GM12878 (cell line): ENCODE results near the gene NUBPL. TPM values are rescaled to one million over a fixed set of nuclear protein-coding genes. Genes with fewer than 3 reads are reported as not detected.

Experiments
- ATAC-seq: fragments of 200-7000 bp; cut with Tn5 transposase; 3 replicates; pipeline ENCODE4 v1.9.1; 2020; ENCODE audit warnings: mild to moderate bottlenecking, moderate library complexity
- BruUV-seq: library from RNA; stranded (reverse); fragments of 400-500 nt; replicated peaks from 2 replicates; lab custom pipeline; 2021; lab: Mats Ljungman, UMichigan
- CTCF ChIA-PET: fragments of 300-600 bp; sonication (Branson Sonifier 250); formaldehyde crosslinking; extraction: SDS; loops from one replicate; lab custom pipeline; 2021; ENCODE audit warnings: inconsistent platforms; lab: Yijun Ruan, JAX
- POLR2A ChIA-PET: fragments of 350-600 bp; formaldehyde crosslinking; extraction: SDS; loops from one replicate; lab custom pipeline; 2021; ENCODE audit warnings: inconsistent platforms; lab: Charles Lee
- RAD21 ChIA-PET: fragments of 300-600 bp; sonication (Branson Sonifier 250); formaldehyde crosslinking; loops from one replicate; lab custom pipeline; 2023; ENCODE audit warnings: antibody characterized with exemption; ENCODE audit not compliant: unreplicated experiment; lab: Charles Lee
- SMC1A ChIA-PET: fragments of 300-600 bp; sonication (Branson Sonifier 250); formaldehyde crosslinking; loops from one replicate; lab custom pipeline; 2023; ENCODE audit not compliant: unreplicated experiment, uncharacterized antibody; lab: Charles Lee
- DNase-seq: peaks from one replicate; pipeline ENCODE4 v3.0.0-alpha.2; 2011; ENCODE audit warnings: low read depth, low spot score
- FAIRE-seq: peaks from 3 replicates; lab custom pipeline; 2011; peaks lifted over from hg19 to GRCh38; lab: Jason Lieb, UNC
- H2AFZ ChIP-seq: 2 replicates; pipeline ENCODE4 v1.6.0; 2011; ENCODE audit warnings: low read depth, low read length, control low read depth; ENCODE audit not compliant: control insufficient read depth
- H3K27ac ChIP-seq: 2 replicates; pipeline ENCODE4 v1.5.1; 2011; ENCODE audit warnings: control low read depth; ENCODE audit not compliant: control insufficient read depth, insufficient read depth
- H3K27me3 ChIP-seq, 2 experiments: replicated peaks in 1 of 2; 2 replicates each; pipeline versions ENCODE4 v1.6.0 to v1.6.1; 2011; ENCODE audit warnings: low read length in 1 of 2; ENCODE audit not compliant: control insufficient read depth in 2 of 2, insufficient read depth in 2 of 2
- H3K36me3 ChIP-seq, 2 experiments: 2 replicates each; pipeline ENCODE4 v1.5.1; 2011; ENCODE audit warnings: low read length in 1 of 2; ENCODE audit not compliant: control insufficient read depth in 2 of 2, insufficient read depth in 2 of 2
- H3K4me1 ChIP-seq: 2 replicates; pipeline ENCODE4 v1.6.1; 2011; ENCODE audit warnings: mild to moderate bottlenecking, low read length, moderate library complexity, mixed read lengths; ENCODE audit not compliant: control insufficient read depth, insufficient read depth
- H3K4me2 ChIP-seq: 2 replicates; pipeline ENCODE4 v1.6.0; 2011; ENCODE audit warnings: control low read depth; ENCODE audit not compliant: control insufficient read depth, insufficient read depth
- H3K4me3 ChIP-seq: fragments of 200-600 bp; sonication (generic); 2 replicates; pipeline ENCODE4 v1.5.1; 2016
- H3K79me2 ChIP-seq: 2 replicates; pipeline ENCODE4 v1.6.0; 2011; ENCODE audit warnings: low read length; ENCODE audit not compliant: control insufficient read depth, insufficient read depth
- H3K9ac ChIP-seq: 2 replicates; pipeline ENCODE4 v1.8.0; 2011; ENCODE audit warnings: low read length, control low read depth, mixed read lengths; ENCODE audit not compliant: control insufficient read depth, insufficient read depth
- H3K9me3 ChIP-seq: replicated peaks from 3 replicates; pipeline ENCODE4 v1.5.1; 2011; ENCODE audit warnings: mild to moderate bottlenecking, low read length; ENCODE audit not compliant: control insufficient read depth, insufficient read depth
- H4K20me1 ChIP-seq: 2 replicates; pipeline ENCODE4 v1.6.0; 2011; ENCODE audit not compliant: control insufficient read depth, insufficient read depth
- CEBPB ChIP-seq, 2 experiments: fragments of 150-350 bp in 1 of 2; IDR thresholded peaks; 2 replicates each; pipeline ENCODE4 v1.6.1; 2012 to 2014; ENCODE audit warnings: low read depth in 2 of 2, low read length in 2 of 2, borderline replicate concordance in 1 of 2, inconsistent platforms in 1 of 2
- CHD2 ChIP-seq: IDR thresholded peaks from 2 replicates; pipeline ENCODE4 v1.6.1; 2011; ENCODE audit warnings: low read depth, low read length, improper control_type of control experiment, borderline replicate concordance
- HDAC6 ChIP-seq: fragments of 200-600 bp; sonication (generic); IDR thresholded peaks from one replicate; pipeline ENCODE4 v1.8.0; 2017; ENCODE audit warnings: antibody characterized with exemption; ENCODE audit not compliant: unreplicated experiment
- HDGF ChIP-seq: fragments of 450-650 bp; IDR thresholded peaks from 2 replicates; pipeline ENCODE4 v1.6.1; 2016; ENCODE audit warnings: antibody characterized with exemption
- MEF2B ChIP-seq: fragments of 450-650 bp; IDR thresholded peaks from 2 replicates; pipeline ENCODE4 v1.6.1; 2018; ENCODE audit warnings: mild to moderate bottlenecking, moderate library complexity; ENCODE audit not compliant: partially characterized antibody, poor library complexity, severe bottlenecking
- MTA3 ChIP-seq: IDR thresholded peaks from 2 replicates; pipeline ENCODE4 v1.6.1; 2012; ENCODE audit warnings: low read length, inconsistent platforms, borderline replicate concordance
- MYC ChIP-seq: IDR thresholded peaks from 2 replicates; pipeline ENCODE4 v1.6.1; 2011; ENCODE audit warnings: mild to moderate bottlenecking, low read length, moderate library complexity, inconsistent platforms; ENCODE audit not compliant: insufficient read depth, insufficient replicate concordance, insufficient read length, severe bottlenecking
- NR2C2 ChIP-seq: IDR thresholded peaks from 2 replicates; pipeline ENCODE4 v1.6.1; 2011; ENCODE audit warnings: borderline replicate concordance, low read depth; ENCODE audit not compliant: control insufficient read depth, insufficient read length
- POLR2AphosphoS2 ChIP-seq: IDR thresholded peaks from 2 replicates; pipeline ENCODE4 v1.6.1; 2011; ENCODE audit warnings: low read depth, mild to moderate bottlenecking, low read length, improper control_type of control experiment, moderate library complexity
- RUNX3 ChIP-seq: IDR thresholded peaks from 2 replicates; pipeline ENCODE4 v1.6.1; 2012; ENCODE audit warnings: low read length, inconsistent platforms
- SMAD1 ChIP-seq: fragments of 450-650 bp; IDR thresholded peaks from 2 replicates; pipeline ENCODE4 v1.6.1; 2018; ENCODE audit warnings: mild to moderate bottlenecking, low read depth; ENCODE audit not compliant: partially characterized antibody
- SMAD5 ChIP-seq: IDR thresholded peaks from 2 replicates; pipeline ENCODE4 v1.6.1; 2016; ENCODE audit warnings: antibody characterized with exemption, low read depth
- ZNF592 ChIP-seq: fragments of 450-650 bp; IDR thresholded peaks from 2 replicates; pipeline ENCODE4 v1.6.1; 2017; ENCODE audit warnings: mild to moderate bottlenecking, moderate library complexity
- WGBS: methylation state at CpG from one replicate; pipeline ENCODE4 v1.1.6; 2016; ENCODE audit warnings: low lambda C conversion rate; ENCODE audit not compliant: insufficient replicate concordance, insufficient coverage; ENCODE audit errors: missing lambda C conversion rate; 5-methylcytosine and 5-hydroxymethylcytosine counted together
- in situ Hi-C: fragments of 300-500 bp; cut with MboI; formaldehyde crosslinking; loops from 9 replicates; pipeline ENCODE4 v1.14.3; 2018; ENCODE audit warnings: mixed read lengths
- intact Hi-C: fragments of 100-400 bp; cut with micrococcal nuclease; formaldehyde crosslinking; loops from one replicate; pipeline ENCODE4 v1.14.2; 2022; ENCODE audit not compliant: unreplicated experiment
- polyA plus RNA-seq, 11 experiments: library from polyadenylated mRNA; depleted of rRNA in 4 of 11; unstranded in 6 of 11; stranded (reverse) in 5 of 11; fragments of >200 nt; fragmentation: Nextera tagmentation in 4 of 11; fragmentation: Illumina TruSeq in 1 of 11; extraction: Ambion mirVana in 4 of 11; extraction: Trizol in 1 of 11; gene quantifications; 1 replicate in 1 of 11; 2 replicates in 10 of 11; pipeline versions ENCODE4 v1.2.1 to v1.2.3, GENCODE V29; 2011 to 2016; ENCODE audit warnings: inconsistent platforms in 2 of 11, missing spikeins in 2 of 11, low read depth in 1 of 11
- total RNA-seq, 4 experiments: library from RNA; depleted of rRNA in 3 of 4; stranded (reverse); fragments of >200 nt in 3 of 4; fragmentation: Illumina TruSeq in 1 of 4; extraction: Trizol in 1 of 4; gene quantifications; 2 replicates each; pipeline versions ENCODE4 v1.2.1 to v1.2.3, GENCODE V29; 2013 to 2021

The NUBPL gene
- total and polyA plus RNA-seq, 10 of the 15 experiments (the other 5 are each of a cell fraction or from before 2014, with no cell fraction given), result 3.4 to 11.6 (median 8.1) TPM

GRCh38 chr14:31692376-31692781, 131.2 kb downstream of the NUBPL start (continued):
- TF ChIP-seq MYC (no peak), SMAD1 (no peak), POLR2AphosphoS2 (no peak), HDAC6 (no peak), MEF2B (peak; percentile 24), HDGF (no peak), MTA3 (no peak), RUNX3 (peak; percentile 71)
- TF ChIP-seq, all 136 proteins: peak for 5

- CTCF ChIA-PET, result no interaction called here
- no peak for FAIRE-seq
- Histone ChIP-seq H4K20me1 (no peaks in the 10 kb centered on the region), H3K4me2 (no peak overlapping the region), H3K9me3 (no peaks in the 10 kb centered on the region; the same call in 1 of the 3 replicates), H3K79me2 (no peaks in the 10 kb centered on the region), H3K36me3 (no peaks in the 10 kb centered on the region), H2AFZ (no peak overlapping the region), H3K4me3 (no peak overlapping the region), H3K4me1 (no peaks in the 10 kb centered on the region), H3K27me3 (no peaks in the 10 kb centered on the region), H3K9ac (no peak overlapping the region), H3K27ac (no peak overlapping the region)
- intact Hi-C loops, result no loop called here
- DNase-seq, result no peak
- SMC1A ChIA-PET, result no interaction called here
- no TSS peak for BruUV-seq
- no peak for ATAC-seq
- in situ Hi-C loops, result no loop called here
- RAD21 ChIA-PET, result no interaction called here
- 77% methylated on average over 4 of the region's 4 CpGs for WGBS
- TF ChIP-seq MYC (no peak), SMAD5 (no peak), CHD2 (no peak), CEBPB (IDR thresholded peaks at IDR 0.05; ENCODE audit: borderline replicate concordance in 1 of 2, low read depth in 2 of 2, low read length in 2 of 2) (no peak), NR2C2 (no peak), ZNF592 (no peak)
- POLR2A ChIA-PET, result no interaction called here
Measured at GRCh38 chr14:31696378-31696777, 135.2 kb downstream of the NUBPL start.
